Type B pancreatic cell (in vitro differentiated cells): ENCODE results near the gene SMARCA4. TPM values are rescaled to one million over a fixed set of nuclear protein-coding genes. Genes with fewer than 3 reads are reported as not detected.
A peak's percentile ranks its signal among the peaks of the same experiment; 100 is the strongest.

Experiments
- DNase-seq: peaks from one replicate; pipeline ENCODE4 v3.0.0; 2021; ENCODE audit warnings: mixed read lengths; ENCODE audit not compliant: unreplicated experiment; ENCODE audit errors: extremely low spot score
- H3K27ac Mint-ChIP-seq: 2 replicates; pipeline ENCODE4 v1.8.0; 2021; ENCODE audit warnings: mild to moderate bottlenecking, mixed read lengths
- H3K27me3 Mint-ChIP-seq: 2 replicates; pipeline ENCODE4 v1.8.0; 2021; ENCODE audit warnings: mixed read lengths
- H3K36me3 Mint-ChIP-seq: 2 replicates; pipeline ENCODE4 v1.8.0; 2021; ENCODE audit warnings: mixed read lengths
- H3K4me1 Mint-ChIP-seq: one replicate; pipeline ENCODE4 v1.8.0; 2021; ENCODE audit warnings: mixed read lengths; ENCODE audit not compliant: unreplicated experiment
- H3K4me3 Mint-ChIP-seq: 2 replicates; pipeline ENCODE4 v1.8.0; 2021; ENCODE audit warnings: mild to moderate bottlenecking, mixed read lengths
- H3K9me3 Mint-ChIP-seq: 2 replicates; pipeline ENCODE4 v1.8.0; 2021; ENCODE audit warnings: mixed read lengths
- CTCF ChIP-seq: fragments of 200-600 bp; sonication (generic); conservative IDR thresholded peaks from 2 replicates; pipeline ENCODE4 v1.5.0; 2021; ENCODE audit warnings: antibody characterized with exemption, mild to moderate bottlenecking
- total RNA-seq: library from RNA; stranded (reverse); gene quantifications from 2 replicates; pipeline ENCODE4 v1.2.1, GENCODE V29; 2021; ENCODE audit warnings: low replicate concordance

Gene SMARCA4
- total RNA-seq, 1 donor from 2014 or later: 244 TPM

- Mint-ChIP-seq H3K27ac (peak overlapping the region; percentile 11), H3K27me3 (no peaks in the 10 kb centered on the region), H3K4me3 (no peak overlapping the region), H3K4me1 (no peaks in the 10 kb centered on the region), H3K9me3 (no peaks in the 10 kb centered on the region), H3K36me3 (peaks cover 27% of the 10 kb centered on the region)
- no peak for TF ChIP-seq CTCF
- DNase-seq: no peak
Measured at GRCh38 chr19:11044431-11044830, 83.6 kb downstream of the SMARCA4 start.

- peaks cover 27% of the 10 kb centered on the region for H3K36me3 Mint-ChIP-seq
- no peak overlapping the region for H3K4me3 Mint-ChIP-seq
- no peak for TF ChIP-seq CTCF
- H3K27me3 Mint-ChIP-seq: no peaks in the 10 kb centered on the region
- no peaks in the 10 kb centered on the region for H3K9me3 Mint-ChIP-seq
- no peaks in the 10 kb centered on the region for H3K4me1 Mint-ChIP-seq
- H3K27ac Mint-ChIP-seq: no peak overlapping the region
- DNase-seq: no peak
Measured at GRCh38 chr19:11045536-11045935, 84.7 kb downstream of the SMARCA4 start.

GRCh38 chr19:11046605-11047354 lies 86.0 kb downstream of the SMARCA4 start:
- H3K9me3 Mint-ChIP-seq: no peaks in the 10 kb centered on the region
- DNase-seq: no peak
- no peaks in the 10 kb centered on the region for H3K27me3 Mint-ChIP-seq
- peaks cover 27% of the 10 kb centered on the region for H3K36me3 Mint-ChIP-seq
- H3K4me1 Mint-ChIP-seq: no peaks in the 10 kb centered on the region
- H3K27ac Mint-ChIP-seq: no peak overlapping the region
- TF ChIP-seq CTCF: no peak
- no peak overlapping the region for H3K4me3 Mint-ChIP-seq

GRCh38 chr19:11047866-11048265 lies 87.0 kb downstream of the SMARCA4 start:
- Mint-ChIP-seq H3K27me3 (no peaks in the 10 kb centered on the region), H3K27ac (no peak overlapping the region), H3K36me3 (peaks cover 24% of the 10 kb centered on the region), H3K4me3 (no peak overlapping the region), H3K9me3 (no peaks in the 10 kb centered on the region), H3K4me1 (no peaks in the 10 kb centered on the region)
- DNase-seq: no peak
- TF ChIP-seq CTCF: no peak

- Mint-ChIP-seq H3K4me3 (no peak overlapping the region), H3K27me3 (no peaks in the 10 kb centered on the region), H3K27ac (no peak overlapping the region), H3K4me1 (no peaks in the 10 kb centered on the region), H3K36me3 (peaks cover 15% of the 10 kb centered on the region), H3K9me3 (no peaks in the 10 kb centered on the region)
- no peak for TF ChIP-seq CTCF
- DNase-seq: no peak
Measured at GRCh38 chr19:11050323-11051114, 89.7 kb downstream of the SMARCA4 start.
